ENCODE measurements around the gene C1QTNF1. TPM values are rescaled to one million over a fixed set of nuclear protein-coding genes. Genes with fewer than 3 reads are reported as not detected.

The C1QTNF1 gene
- total RNA-seq, 1 experiment from 2014 or later = 4.0 TPM

DNA sequence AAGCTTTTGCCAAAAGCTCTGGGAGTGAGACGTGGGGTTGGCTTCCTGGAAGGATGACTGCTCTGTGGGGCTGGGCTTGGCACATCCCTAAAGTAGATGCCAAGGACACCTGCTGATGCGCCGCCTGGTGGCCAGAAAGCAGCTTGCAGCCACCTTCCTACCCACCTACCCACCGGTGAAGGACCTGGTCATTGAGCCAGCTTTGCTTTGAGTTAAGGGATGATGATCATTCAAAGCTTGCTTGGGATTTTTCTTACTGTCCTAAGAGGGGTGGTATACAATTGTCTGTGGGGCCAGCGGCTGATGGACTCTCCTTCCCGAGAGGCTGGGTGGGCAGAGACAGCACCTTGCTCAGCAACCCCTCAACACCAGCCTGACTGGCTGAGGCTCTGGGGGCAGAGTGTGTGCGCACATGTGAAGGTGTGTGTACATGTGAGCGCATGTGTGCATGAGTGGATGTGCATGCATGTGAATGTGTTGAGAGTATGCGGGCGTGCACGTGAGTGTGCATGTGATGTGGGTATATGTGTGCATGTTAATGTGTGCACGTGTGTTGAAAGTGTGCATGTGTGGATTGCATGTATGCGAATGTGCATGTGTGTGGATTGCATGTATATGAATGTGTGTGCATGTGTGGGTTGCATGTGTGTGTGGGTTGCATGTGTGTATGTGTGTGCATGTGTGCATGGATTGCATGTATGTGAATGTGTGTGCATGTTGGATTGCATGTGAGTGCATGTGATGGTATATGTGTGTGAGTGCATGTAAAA, 18.6 kb downstream of the C1QTNF1 start:
- Histone ChIP-seq H3K27ac (ENCODE audit: low read depth, low read length) (no peak overlapping the region; the same call in 1 of the 2 replicates), H3K4me1 (ENCODE audit: control insufficient read depth in 1 of 2, insufficient read depth in 2 of 2, low read length in 2 of 2) (peaks cover 0 to 13% of the 10 kb centered on the region in 2 experiments; a peak in 3 of 4 replicates), H3K9me2 (ENCODE audit: insufficient read depth) (no peaks in the 10 kb centered on the region), H2AFZ (ENCODE audit: low read depth, low read length, poor library complexity, severe bottlenecking) (no peak overlapping the region), H3K79me2 (ENCODE audit: insufficient read depth, low read length) (no peaks in the 10 kb centered on the region), H3K36me3 (ENCODE audit: control insufficient read depth in 1 of 2, insufficient read depth in 2 of 2, low read length in 2 of 2) (no peaks in the 10 kb centered on the region), H4K20me1 (ENCODE audit: insufficient read depth) (no peaks in the 10 kb centered on the region), H3K9ac (ENCODE audit: low read length) (no peak overlapping the region), H3K4me3 (replicated peaks in 1 of 2; ENCODE audit: low read depth in 1 of 2, low read length in 2 of 2) (no peak overlapping the region), H3K4me2 (ENCODE audit: low read length) (no peak overlapping the region), H3K27me3 (ENCODE audit: insufficient read depth, low read length) (no peaks in the 10 kb centered on the region), H3K9me3 (ENCODE audit: control insufficient read depth in 1 of 2, insufficient read depth in 1 of 2, low read depth in 1 of 2, low read length in 2 of 2) (no peaks in the 10 kb centered on the region)
- TF ChIP-seq RAD21 (IDR thresholded peaks at IDR 0.05; ENCODE audit: low read depth) (peak; percentile 90), ELF1 (IDR thresholded peaks at IDR 0.05; ENCODE audit: borderline replicate concordance, low read depth) (no peak)
- TF ChIP-seq, protein P1, sequence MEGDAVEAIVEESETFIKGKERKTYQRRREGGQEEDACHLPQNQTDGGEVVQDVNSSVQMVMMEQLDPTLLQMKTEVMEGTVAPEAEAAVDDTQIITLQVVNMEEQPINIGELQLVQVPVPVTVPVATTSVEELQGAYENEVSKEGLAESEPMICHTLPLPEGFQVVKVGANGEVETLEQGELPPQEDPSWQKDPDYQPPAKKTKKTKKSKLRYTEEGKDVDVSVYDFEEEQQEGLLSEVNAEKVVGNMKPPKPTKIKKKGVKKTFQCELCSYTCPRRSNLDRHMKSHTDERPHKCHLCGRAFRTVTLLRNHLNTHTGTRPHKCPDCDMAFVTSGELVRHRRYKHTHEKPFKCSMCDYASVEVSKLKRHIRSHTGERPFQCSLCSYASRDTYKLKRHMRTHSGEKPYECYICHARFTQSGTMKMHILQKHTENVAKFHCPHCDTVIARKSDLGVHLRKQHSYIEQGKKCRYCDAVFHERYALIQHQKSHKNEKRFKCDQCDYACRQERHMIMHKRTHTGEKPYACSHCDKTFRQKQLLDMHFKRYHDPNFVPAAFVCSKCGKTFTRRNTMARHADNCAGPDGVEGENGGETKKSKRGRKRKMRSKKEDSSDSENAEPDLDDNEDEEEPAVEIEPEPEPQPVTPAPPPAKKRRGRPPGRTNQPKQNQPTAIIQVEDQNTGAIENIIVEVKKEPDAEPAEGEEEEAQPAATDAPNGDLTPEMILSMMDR (IDR thresholded peaks at IDR 0.05 in 2 of 3, conservative IDR thresholded peaks at IDR 0.05 in 1 of 3; ENCODE audit: borderline replicate concordance in 1 of 3, insufficient read depth in 1 of 3, low read depth in 2 of 3, low read length in 2 of 3) = peak; percentile 94 to 100 (median 100)
- TF ChIP-seq, protein P2, sequence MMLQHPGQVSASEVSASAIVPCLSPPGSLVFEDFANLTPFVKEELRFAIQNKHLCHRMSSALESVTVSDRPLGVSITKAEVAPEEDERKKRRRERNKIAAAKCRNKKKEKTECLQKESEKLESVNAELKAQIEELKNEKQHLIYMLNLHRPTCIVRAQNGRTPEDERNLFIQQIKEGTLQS (IDR thresholded peaks at IDR 0.05) = no peak
- no TSS peak for BruUV-seq (replicated peaks)
- intact Hi-C loops (cut with micrococcal nuclease) = loop anchor here (1.0 to 2.0 kb wide), 2 partner anchors 16 to 23 kb away; no protein-coding TSS in a partner anchor
- ATAC-seq (peak; percentile 86), DNase-seq (ENCODE audit: low read depth, low spot score) (peak; percentile 60)
- ChIA-PET RAD21 (ENCODE audit: low non-redundant PET in 1 of 2, low total read pairs in 2 of 2, uncharacterized antibody in 2 of 2, unreplicated experiment in 2 of 2) (interaction anchor here (0.6 to 1.2 kb wide), 3 partner anchors 14 to 32 kb away, joined by 3 to 4 read pairs (median 4); partner anchors contain the start of gene ENGASE (in 1 of the 2)), POLR2A (no interaction called here), CTCF (interaction anchor here (0.7 to 3.3 kb wide), 16 partner anchors 9 to 546 kb away, joined by 3 to 37 read pairs (median 4); partner anchors contain the start of gene ENGASE)

Measured in HCT116 (cell line).